ENCODE measurements around the gene TDRD1.

GRCh38 chr10:114265392-114266053 is 86.4 kb downstream of the TDRD1 start:
- TF ChIP-seq CTCF (IDR thresholded peaks at IDR 0.05) (no peak), POLR2A (IDR thresholded peaks at IDR 0.05) (no peak)

Measured in vagina (tissue), 2 donors.